T-helper 2 cell treated with Interferon-gamma antibody and Interleukin-4, amounts not matched to agents 5 μg/mL and 100 μg/mL, for 36 hours (primary cell): Measurements from ENCODE around the gene C1QTNF6.

ENCODE experiments used
- DNase-seq: peaks from one replicate; pipeline ENCODE4 v3.0.0; 2021; ENCODE audit warnings: low spot score
- H3K27ac Mint-ChIP-seq: one replicate; pipeline ENCODE4 v1.8.0; 2021; ENCODE audit warnings: mild to moderate bottlenecking, mixed read lengths
- H3K27me3 Mint-ChIP-seq: one replicate; pipeline ENCODE4 v1.8.0; 2021; ENCODE audit warnings: low read depth, mixed read lengths
- H3K36me3 Mint-ChIP-seq: one replicate; pipeline ENCODE4 v1.8.0; 2021; ENCODE audit warnings: low read depth, mixed read lengths
- H3K4me1 Mint-ChIP-seq: one replicate; pipeline ENCODE4 v1.8.0; 2021; ENCODE audit warnings: low read depth, mixed read lengths
- H3K4me3 Mint-ChIP-seq: one replicate; pipeline ENCODE4 v1.8.0; 2022; ENCODE audit warnings: mild to moderate bottlenecking, moderate library complexity, mixed read lengths
- H3K9me3 Mint-ChIP-seq: one replicate; pipeline ENCODE4 v1.8.0; 2021; ENCODE audit warnings: mixed read lengths

C1QTNF6 gene

DNA sequence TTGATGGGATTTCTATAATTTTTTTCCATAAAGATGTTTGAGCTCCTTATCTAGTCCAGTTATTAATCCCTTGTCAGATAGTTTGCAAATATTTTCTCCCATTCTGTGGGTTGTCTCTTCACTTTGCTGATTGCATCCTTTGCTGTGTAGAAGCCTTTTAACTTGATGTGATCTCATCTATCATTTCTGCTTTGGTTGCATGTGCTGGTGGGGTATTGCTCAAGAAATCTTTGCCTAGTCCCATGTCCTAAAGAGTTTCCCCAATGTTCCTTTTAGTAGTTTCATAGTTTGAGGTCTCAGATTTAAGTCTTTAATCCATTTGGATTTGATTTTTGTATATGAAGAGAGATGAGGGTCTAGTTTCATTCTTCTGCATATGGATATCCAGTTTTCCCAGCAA, 36.6 kb downstream of the C1QTNF6 start:
- Mint-ChIP-seq H3K4me3 (no peak overlapping the region), H3K36me3 (peaks cover 24% of the 10 kb centered on the region), H3K27me3 (no peaks in the 10 kb centered on the region), H3K4me1 (peaks cover 51% of the 10 kb centered on the region), H3K27ac (peak overlapping the region; percentile 68), H3K9me3 (peaks cover 8% of the 10 kb centered on the region)
- DNase-seq = no peak

DNA sequence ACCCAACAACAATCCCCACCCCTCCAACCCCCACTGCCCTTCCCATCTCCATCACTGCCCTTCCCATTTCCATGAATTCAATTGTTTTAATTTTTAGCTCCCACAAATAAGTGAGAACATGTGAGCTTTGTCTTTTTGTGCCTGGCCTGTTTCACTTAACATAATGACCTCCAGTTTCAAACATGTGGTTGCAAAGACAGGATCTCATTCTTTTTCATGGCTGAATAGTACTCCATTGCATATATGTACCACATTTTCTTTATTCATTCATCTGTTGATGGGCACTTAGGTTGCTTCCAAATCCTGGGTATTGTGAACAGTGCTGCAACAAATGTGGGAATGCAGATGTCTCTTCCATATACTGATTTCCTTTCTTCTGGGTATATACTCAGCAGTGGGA, 37.3 kb downstream of the C1QTNF6 start:
- DNase-seq = no peak
- peaks cover 8% of the 10 kb centered on the region for H3K9me3 Mint-ChIP-seq
- peak overlapping the region; percentile 42 for H3K4me3 Mint-ChIP-seq
- H3K36me3 Mint-ChIP-seq = peaks cover 31% of the 10 kb centered on the region
- no peaks in the 10 kb centered on the region for H3K27me3 Mint-ChIP-seq
- H3K27ac Mint-ChIP-seq = peak overlapping the region; percentile 95
- H3K4me1 Mint-ChIP-seq = peaks cover 54% of the 10 kb centered on the region

DNA sequence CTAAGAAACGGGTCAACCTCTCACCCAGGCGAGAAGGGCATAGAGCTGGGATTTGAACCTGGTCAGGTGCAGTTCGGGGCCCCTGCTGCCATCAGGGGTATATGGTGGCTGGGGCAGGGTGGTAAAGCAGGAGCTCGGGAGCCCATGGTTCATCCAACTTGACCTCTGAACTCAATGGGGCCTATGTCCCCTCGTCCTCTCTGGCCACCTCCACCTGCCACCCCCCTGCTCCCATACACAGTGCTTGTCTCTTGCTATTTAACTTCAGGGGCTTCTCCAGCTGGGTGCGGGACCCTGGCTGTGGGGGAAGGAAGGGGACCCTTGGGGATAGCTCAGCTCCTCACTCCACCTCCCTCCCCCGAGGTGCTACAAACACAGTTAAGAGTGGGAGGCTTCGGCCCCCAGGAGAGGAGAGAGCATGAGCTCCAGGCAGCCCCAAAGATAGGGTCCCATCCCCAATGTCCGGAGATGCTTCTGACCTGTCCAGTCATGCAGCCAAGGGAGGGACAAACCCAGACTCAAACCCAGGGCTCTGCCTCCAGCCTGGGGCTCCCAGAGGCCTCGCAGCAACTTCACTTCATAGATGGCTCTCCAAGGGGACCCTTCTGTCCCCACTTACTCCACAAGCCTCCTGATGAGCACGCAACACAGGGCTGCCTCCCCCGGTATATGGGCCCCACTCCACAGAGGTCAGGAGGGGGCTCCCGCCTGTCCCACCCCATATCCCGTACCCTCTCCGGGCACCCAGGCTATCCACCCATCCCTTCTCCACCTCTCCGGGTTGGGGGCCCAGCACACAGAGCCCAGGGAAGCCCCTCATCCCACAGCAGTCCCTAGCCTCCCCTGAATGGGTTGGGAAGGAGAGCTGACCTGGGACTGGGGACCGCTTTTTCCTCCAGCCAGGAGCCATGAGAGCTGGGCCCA, 39.0 kb downstream of the C1QTNF6 start:
- DNase-seq = no peak
- peaks cover 56% of the 10 kb centered on the region for H3K4me1 Mint-ChIP-seq
- H3K27me3 Mint-ChIP-seq = no peaks in the 10 kb centered on the region
- peak overlapping the region; percentile 95 for H3K27ac Mint-ChIP-seq
- H3K9me3 Mint-ChIP-seq = peaks cover 8% of the 10 kb centered on the region
- peaks cover 41% of the 10 kb centered on the region for H3K36me3 Mint-ChIP-seq
- peak overlapping the region; percentile 96 for H3K4me3 Mint-ChIP-seq

DNA sequence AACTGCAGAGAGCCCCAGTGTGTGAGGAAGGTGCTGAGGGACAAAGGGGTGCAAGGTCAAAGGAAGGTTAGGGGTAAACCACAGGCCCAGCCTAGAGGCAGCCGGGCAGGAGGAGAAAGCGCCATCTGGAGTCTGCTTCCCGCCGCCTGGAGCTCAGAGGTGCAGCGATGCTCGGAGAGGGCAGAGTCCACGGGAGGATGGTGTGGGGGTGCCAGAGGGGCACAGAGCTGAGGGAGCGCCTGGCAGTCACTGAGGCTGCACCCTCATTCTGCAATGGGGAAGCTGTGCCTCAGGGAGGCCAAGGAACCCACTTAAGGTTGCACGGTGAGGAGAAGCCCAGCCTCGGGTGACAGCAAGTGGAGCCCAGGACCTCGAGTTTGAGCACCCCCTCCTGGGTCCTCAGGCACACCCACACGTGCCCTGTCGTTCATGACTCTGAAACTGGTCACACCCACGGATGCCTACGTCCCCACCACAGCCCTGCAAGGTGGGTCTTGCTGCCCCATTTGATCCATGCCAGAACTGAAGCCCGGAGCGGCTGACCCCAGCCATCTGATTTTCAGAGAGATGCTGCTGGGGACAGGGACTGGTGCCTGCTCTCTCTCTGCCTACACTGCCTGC, 39.9 kb downstream of the C1QTNF6 start:
- no peak for DNase-seq
- Mint-ChIP-seq H3K27me3 (no peaks in the 10 kb centered on the region), H3K36me3 (peaks cover 50% of the 10 kb centered on the region), H3K4me3 (peak overlapping the region; percentile 96), H3K9me3 (peaks cover 8% of the 10 kb centered on the region), H3K27ac (peak overlapping the region; percentile 95), H3K4me1 (peaks cover 58% of the 10 kb centered on the region)

DNA sequence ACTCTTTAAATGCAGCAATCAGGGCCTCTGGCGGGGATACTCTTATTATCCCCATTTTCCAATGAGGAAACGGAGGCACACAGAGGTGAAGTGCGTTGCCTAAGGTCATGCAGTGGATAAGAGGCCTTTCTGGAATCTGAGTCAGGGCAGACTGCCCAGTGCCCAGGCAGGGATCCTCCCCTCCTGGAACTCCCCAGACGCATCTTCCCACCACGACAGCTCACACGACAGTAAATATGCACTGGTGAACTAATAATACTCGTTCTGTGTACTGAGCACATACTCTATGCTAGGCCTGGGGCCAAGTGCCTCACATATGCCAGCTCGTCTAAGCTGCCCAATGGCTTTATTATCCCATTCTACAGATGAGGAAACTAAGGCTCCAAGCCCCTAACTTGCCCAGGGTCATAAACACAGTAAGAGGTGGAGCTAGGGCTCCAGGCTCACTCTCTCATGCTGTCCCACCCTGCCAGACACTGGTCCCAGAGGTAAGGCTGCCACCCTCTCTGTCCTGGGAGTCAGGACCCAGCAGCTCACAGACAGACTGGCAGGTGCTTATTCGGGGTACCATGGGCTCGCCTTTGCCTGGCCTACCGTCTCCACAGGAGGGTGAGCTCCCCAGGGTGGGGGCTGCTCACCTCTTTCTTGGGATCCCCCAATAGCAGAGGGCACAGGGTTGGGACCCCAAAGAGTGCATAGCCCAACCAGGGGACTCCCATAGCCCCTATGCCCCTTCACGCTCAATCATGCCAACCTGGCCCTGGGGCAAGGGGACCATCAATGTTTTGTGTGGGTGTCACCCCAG, 40.7 kb downstream of the C1QTNF6 start:
- Mint-ChIP-seq H3K9me3 (peaks cover 8% of the 10 kb centered on the region), H3K36me3 (peaks cover 57% of the 10 kb centered on the region), H3K4me3 (peak overlapping the region; percentile 96), H3K27me3 (no peaks in the 10 kb centered on the region), H3K27ac (peak overlapping the region; percentile 95), H3K4me1 (peaks cover 61% of the 10 kb centered on the region)
- DNase-seq = no peak

DNA sequence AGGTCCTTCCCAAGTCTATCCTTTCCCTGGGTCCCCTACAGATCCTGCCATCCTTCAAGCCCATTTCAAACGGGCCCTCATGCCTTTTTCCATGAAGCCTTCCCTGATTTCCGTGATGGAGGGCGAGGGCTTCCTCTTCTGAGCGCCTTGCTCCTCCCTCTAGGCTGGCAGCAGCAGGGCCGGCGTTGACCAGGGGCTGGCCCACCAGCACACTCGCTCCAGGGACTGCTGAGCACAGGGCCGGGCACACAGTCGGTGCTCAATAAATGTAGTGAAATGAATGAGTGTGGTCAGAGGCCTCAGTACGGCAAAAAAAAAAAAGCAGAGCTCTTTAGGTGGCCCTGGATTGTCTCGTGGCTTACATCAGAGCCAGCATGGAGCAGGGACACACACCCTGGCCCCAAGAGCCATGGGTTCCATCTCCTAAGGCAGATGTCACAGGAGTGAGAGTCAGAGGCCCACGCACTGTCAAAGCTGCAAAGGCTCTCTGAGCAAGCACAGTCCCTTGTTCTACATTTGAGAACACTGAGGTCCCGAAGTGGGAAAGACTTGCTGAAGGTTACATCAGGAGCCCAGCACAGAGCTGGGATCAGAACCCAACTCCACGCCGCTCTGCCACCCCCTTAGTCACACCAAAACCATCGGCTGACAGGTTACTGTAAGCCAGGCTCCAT, 41.4 kb downstream of the C1QTNF6 start:
- Mint-ChIP-seq H3K36me3 (peaks cover 56% of the 10 kb centered on the region), H3K27me3 (no peaks in the 10 kb centered on the region), H3K4me1 (peaks cover 58% of the 10 kb centered on the region), H3K4me3 (peak overlapping the region; percentile 96), H3K27ac (peak overlapping the region; percentile 80), H3K9me3 (peaks cover 8% of the 10 kb centered on the region)
- no peak for DNase-seq

DNA sequence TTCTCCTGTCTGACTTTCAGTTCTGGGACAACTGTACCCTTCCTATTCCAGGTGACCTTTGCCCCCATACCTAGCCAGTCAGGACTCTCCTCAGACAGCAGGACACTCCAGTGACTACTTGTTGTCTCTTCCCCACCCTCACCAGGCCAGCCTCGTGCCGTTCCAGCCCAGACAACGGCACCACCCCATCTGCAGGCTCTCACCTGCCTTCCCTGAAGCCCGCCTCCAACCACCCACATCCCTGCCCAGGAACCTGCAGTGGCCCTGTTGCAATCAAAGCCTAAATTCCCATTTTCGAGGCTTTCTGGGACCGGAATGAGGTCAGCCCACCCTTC, 42.0 kb downstream of the C1QTNF6 start:
- Mint-ChIP-seq H3K27me3 (no peaks in the 10 kb centered on the region), H3K4me3 (peak overlapping the region; percentile 96), H3K27ac (peak overlapping the region; percentile 80), H3K36me3 (peaks cover 58% of the 10 kb centered on the region), H3K9me3 (peaks cover 6% of the 10 kb centered on the region), H3K4me1 (peaks cover 53% of the 10 kb centered on the region)
- no peak for DNase-seq

DNA sequence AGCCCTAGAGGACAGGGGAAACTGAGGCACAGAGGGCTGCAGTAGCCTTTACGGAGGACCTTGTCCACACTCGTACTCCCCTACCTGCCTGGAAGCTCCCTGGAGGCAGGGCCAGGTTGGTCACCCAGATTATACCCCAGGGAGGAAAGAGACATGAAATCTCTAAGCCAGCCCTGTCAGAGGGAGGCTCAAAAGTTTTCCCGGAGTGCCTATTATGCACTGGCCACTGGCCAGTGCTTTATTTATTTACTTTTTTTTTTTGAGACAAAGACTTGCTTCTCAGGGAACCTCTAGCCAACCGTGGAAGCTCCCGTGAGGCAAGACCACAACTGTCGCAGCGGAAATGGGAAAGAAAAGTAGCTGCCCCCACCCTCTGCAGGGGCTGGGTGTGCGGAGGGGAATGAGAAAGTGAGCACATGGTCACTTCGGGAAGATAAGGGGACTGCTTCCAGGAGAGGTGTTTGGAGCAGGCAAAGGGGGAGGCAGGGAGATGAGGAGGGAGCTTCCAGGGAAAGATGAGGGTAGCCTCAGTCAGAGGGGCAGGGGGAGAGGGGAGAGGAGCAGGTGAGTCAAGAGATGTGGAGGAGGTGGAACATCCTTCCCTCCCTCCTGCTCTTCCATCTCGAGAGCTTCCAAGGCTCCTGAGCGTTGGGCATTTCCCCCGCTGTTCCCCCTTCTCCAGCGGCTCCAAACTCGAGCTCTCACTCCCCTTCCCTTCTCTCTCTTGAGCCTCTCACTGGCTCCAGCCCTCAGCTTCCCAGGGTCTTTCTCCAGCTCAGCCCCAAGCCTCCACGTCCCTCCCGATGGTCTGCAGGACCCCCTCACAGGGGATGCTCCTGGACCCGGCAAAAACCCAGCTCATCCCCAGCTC, 42.6 kb downstream of the C1QTNF6 start:
- no peak for DNase-seq
- H3K36me3 Mint-ChIP-seq = peaks cover 58% of the 10 kb centered on the region
- peak overlapping the region; percentile 96 for H3K4me3 Mint-ChIP-seq
- peak overlapping the region; percentile 80 for H3K27ac Mint-ChIP-seq
- H3K27me3 Mint-ChIP-seq = no peaks in the 10 kb centered on the region
- no peaks in the 10 kb centered on the region for H3K9me3 Mint-ChIP-seq
- peaks cover 48% of the 10 kb centered on the region for H3K4me1 Mint-ChIP-seq

DNA sequence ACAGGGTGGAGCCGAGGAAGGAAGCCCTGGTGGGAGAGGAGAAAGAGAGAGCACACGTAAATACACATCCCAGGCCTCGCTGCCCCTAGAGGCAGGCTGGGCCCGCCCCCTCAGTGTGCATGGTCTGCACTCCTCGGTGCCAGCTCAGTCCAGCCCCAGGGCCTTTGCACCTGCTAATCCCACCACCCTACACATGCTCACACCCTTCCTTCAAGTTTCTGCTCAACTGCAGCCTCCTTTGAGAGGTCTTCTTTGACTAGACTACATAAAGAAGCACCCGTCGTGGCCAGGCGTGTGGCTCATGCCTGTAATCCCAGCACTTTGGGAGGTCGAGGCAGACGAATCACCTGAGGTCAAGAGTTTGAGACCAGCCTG, 43.9 kb downstream of the C1QTNF6 start:
- no peaks in the 10 kb centered on the region for H3K9me3 Mint-ChIP-seq
- H3K27ac Mint-ChIP-seq = no peak overlapping the region
- H3K27me3 Mint-ChIP-seq = no peaks in the 10 kb centered on the region
- H3K4me3 Mint-ChIP-seq = no peak overlapping the region
- peaks cover 60% of the 10 kb centered on the region for H3K36me3 Mint-ChIP-seq
- H3K4me1 Mint-ChIP-seq = peaks cover 42% of the 10 kb centered on the region
- no peak for DNase-seq

DNA sequence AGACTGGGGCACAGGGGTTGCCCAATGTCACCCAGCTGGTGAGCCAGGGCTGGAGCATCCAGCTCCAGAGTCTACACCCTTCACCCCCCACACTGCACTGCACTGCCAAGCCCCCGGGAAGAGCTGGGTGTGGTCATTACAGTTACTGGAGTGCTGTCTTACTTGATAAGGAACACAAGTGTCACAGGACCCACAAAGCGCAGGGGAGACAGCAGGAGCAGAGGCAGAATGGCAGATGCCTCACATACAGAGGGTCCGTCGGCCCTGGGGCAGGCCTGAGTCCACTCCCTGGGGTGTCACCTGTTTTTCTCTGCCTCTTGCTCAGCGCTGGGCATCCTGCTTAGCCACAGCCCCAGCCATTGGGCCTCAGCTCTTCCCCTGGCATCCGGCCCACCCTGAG, 46.1 kb downstream of the C1QTNF6 start:
- peaks cover 70% of the 10 kb centered on the region for H3K36me3 Mint-ChIP-seq
- H3K27ac Mint-ChIP-seq = no peak overlapping the region
- H3K4me1 Mint-ChIP-seq = peaks cover 35% of the 10 kb centered on the region
- DNase-seq = no peak
- H3K4me3 Mint-ChIP-seq = no peak overlapping the region
- no peaks in the 10 kb centered on the region for H3K27me3 Mint-ChIP-seq
- H3K9me3 Mint-ChIP-seq = no peaks in the 10 kb centered on the region

DNA sequence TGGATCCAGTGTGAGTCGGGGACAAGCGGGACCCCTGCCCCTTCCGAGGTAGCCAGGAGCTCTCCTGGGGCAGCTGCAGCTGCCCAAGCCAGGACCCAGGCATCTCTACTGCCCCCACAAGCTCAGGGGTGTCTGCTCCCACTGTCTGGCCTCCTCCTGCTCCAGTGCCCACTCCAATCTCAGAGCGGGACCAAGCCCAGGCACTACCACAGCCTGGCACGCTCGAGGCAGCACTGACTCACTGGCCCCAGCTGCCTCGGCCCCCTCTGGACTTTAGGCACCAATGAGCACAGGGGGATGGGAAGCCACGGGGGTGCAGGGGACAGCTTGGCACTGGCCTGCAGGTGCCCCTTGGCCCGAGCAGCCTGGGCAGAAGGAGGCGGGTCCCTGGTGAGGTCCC, 46.6 kb downstream of the C1QTNF6 start:
- Mint-ChIP-seq H3K27me3 (no peaks in the 10 kb centered on the region), H3K9me3 (no peaks in the 10 kb centered on the region), H3K4me1 (peaks cover 30% of the 10 kb centered on the region), H3K36me3 (peaks cover 72% of the 10 kb centered on the region), H3K27ac (no peak overlapping the region), H3K4me3 (no peak overlapping the region)
- no peak for DNase-seq

DNA sequence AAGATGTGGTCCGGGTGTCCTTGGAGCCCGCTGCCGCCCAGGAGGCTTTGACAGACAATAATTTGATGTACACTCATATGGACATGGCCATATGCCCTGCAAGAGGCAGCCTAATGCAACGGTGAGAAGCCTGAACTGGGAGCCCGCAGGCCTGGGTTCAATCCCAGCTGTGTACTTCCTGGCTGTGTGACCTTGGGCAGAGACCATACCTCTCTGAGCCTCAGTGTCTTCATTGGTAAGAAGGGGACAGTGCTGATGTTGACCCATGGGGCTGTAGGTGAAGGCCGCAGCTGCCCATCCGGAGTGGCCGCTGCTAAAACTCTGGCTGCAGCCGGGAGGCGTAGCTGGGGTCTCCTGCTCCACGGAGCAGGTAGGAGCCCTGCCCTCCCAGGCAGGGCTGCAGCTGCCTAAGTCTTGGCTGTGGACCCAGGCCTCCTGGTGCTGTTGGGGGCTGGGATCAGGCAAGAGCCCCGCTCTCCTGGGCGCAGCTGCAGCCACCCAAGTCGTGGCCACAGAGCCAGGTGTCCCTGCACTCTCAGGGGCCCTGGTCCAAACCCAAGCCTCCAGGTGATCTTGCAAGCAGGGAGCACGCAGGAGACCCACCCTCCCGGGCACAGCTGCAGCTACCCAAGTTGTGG, 47.2 kb downstream of the C1QTNF6 start:
- Mint-ChIP-seq H3K4me1 (peaks cover 23% of the 10 kb centered on the region), H3K27me3 (no peaks in the 10 kb centered on the region), H3K9me3 (no peaks in the 10 kb centered on the region), H3K27ac (peak overlapping the region; percentile 15), H3K4me3 (no peak overlapping the region), H3K36me3 (peaks cover 68% of the 10 kb centered on the region)
- no peak for DNase-seq
